DMS 273 (cell line): ENCODE measurements around the gene GNA14.
"Not testable (repeated sequence)": the region's sequence is repeated elsewhere in the genome, so short reads cannot be mapped to it uniquely, and the experiment has no call there.

Experiments
- DNase-seq: peaks from one replicate; lab custom pipeline; 2025; ENCODE audit not compliant: unreplicated experiment; lab: John Stamatoyannopoulos, UW

GNA14 gene

DNA sequence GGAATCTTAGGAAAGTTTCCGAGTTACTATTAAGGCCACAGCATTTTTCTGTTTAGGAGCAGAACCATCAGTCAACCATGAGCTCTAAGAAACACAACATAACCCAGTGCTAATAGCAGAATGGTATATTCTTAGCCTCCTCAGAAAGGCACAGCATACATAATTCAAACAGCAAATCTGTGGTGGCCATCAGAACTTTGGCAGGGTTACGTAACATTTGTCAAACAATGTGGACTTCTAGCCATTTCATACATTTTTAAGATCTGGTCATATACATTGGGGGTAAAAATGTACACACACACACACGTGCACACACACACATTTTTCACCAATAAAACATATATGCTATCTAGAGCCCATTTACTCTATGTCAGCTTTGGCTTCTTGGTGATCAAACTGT lies 225.2 kb downstream of the GNA14 start:
- no peak for DNase-seq

GRCh38 chr9:77421506-77422265 lies 226.4 kb downstream of the GNA14 start:
- no peak for DNase-seq

- no peak for DNase-seq
Observed at GRCh38 chr9:77420641-77421040, 227.5 kb downstream of the GNA14 start.

DNA sequence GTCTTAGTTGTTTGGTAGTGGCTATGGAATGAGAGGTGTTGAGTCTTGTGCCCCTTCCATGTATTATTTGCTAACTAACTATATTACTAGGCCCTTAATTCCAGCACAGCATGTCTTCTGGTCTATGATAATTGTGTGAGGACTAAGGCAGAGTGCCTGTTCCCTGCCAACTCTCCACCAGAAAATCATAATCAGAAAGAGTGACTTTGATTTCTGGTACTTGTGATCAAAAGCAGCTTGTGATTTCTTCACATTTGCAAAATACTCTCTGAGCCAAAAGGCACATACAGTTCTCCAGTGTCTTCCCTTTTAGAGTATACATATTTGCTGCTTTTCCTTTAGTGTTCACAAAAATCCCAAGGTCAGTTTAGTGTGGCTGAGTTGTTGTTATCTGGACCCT lies 229.9 kb downstream of the GNA14 start:
- no peak for DNase-seq

DNA sequence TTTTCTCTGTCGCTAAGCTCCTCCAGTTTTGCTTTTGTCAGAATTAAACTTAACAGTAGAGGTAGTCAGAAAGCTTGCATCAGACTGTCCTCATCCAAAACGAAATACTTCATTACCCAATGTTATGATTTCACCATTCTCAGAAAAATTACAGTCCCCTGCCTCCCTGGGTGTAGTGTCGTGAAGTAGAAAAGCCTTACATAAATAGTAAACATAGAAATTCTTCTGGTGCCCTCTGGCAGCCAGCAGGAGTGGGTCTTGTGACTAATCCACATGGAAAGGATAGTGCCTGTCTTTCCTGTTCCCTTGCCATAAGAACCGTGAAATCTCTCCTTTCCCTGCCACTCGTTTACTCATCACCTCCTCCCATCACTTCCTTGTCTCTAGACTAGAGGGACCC lies 230.6 kb downstream of the GNA14 start:
- no peak for DNase-seq

DNA sequence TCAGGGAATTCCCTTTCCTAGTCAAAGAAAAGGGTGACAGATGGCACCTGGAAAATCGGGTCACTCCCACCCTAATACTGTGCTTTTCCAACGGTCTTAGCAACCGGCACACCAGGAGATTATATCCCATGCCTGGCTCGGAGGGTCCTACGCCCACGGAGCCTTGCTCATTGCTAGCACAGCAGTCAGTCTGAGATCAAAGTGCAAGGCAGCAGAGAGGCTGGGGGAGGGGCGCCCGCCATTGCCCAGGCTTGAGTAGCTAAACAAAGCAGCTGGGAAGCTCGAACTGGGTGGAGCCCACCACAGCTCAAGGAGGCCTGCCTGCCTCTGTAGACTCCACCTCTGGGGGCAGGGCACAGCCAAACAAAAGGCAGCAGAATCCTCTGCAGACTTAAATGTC lies 239.6 kb downstream of the GNA14 start:
- DNase-seq, result not testable (repeated sequence)

- no peak for DNase-seq
Observed at GRCh38 chr9:77403239-77403638, 244.9 kb downstream of the GNA14 start.

- DNase-seq, result no peak
Observed at GRCh38 chr9:77402286-77402685, 245.8 kb downstream of the GNA14 start.

DNA sequence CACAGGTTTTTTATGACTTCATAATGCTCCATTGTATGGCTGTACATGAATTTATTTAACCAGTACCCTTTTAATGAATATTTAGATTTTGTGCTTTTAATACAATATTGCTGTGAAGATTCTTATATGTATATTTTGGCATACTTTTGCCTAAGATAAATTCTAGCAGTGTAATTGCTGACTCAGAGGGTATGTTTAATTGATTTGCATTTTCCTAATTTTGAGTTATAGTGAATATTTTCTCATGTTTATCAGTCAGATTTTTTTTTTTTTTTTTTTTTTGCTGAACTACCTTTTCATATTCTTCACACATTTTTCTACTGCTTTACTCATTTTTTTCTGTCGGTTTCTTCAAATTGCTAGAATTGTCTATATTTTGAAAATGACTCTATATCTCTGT lies 248.2 kb downstream of the GNA14 start:
- DNase-seq, result no peak

GRCh38 chr9:77398581-77398980 lies 249.5 kb downstream of the GNA14 start:
- not testable (repeated sequence) for DNase-seq

DNA sequence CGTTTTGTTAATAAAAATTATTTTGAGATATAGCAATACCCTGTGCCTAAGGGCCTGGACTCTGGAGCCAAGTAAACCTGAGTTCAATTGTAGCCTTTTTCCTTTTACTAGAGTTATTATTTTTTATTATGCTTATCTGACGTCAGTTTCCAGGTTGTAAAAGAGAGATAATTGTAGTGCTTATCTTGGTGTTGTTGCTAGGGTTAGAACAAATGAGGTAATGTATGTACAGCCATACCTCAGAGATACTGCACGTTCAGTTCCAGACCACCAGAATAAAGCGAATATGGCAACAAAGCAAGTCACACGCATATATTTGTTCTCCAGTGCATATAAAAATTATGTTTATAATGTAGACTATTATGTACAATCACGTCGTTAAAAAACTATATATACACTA lies 255.8 kb downstream of the GNA14 start:
- DNase-seq, result no peak

- DNase-seq, result no peak
Observed at GRCh38 chr9:77391834-77392233, 256.3 kb downstream of the GNA14 start.

- no peak for DNase-seq
Observed at GRCh38 chr9:77386187-77386586, 261.9 kb downstream of the GNA14 start.

DNA sequence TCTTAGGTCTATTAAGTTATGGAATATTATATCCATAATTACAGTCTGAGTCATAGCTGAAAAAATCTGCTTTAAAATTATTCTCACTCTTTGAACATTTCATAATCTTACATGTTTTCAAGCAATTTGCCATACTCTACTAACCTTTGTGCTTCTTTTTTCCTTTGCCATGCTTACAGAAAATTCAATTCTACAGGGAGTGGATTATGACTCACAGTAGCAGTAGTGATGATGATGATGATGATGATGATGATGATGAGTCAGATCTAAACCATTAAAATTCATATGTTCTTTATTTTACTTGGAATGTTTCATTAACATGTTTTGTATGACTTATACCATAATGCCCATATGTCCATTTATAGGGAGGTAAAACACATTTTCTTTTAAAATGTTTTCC lies 263.7 kb downstream of the GNA14 start:
- no peak for DNase-seq

GRCh38 chr9:77375956-77376532 lies 272.1 kb downstream of the GNA14 start:
- no peak for DNase-seq

- DNase-seq, result no peak
Observed at GRCh38 chr9:77374266-77374665, 273.9 kb downstream of the GNA14 start.
